ENCODE results near the gene SIN3A.
A peak's percentile ranks its signal among the peaks of the same experiment; 100 is the strongest.
"Not testable (repeated sequence)": the region's sequence is repeated elsewhere in the genome, so short reads cannot be mapped to it uniquely, and the experiment has no call there.

SIN3A gene

GRCh38 chr15:75451674-75452363 lies at the start of gene SIN3A:
TSS of gene SIN3A (minus strand) at chr15:75451690. CDS start at chr15:75430375, 21,315 bp downstream.
- DNase-seq, result peak; percentile 100

GRCh38 chr15:75493732-75494131 lies 42.2 kb upstream of the SIN3A start:
- no peak for DNase-seq

GRCh38 chr15:75483961-75484360 lies 32.5 kb upstream of the SIN3A start:
- DNase-seq, result no peak

GRCh38 chr15:75483556-75483955 lies 32.1 kb upstream of the SIN3A start:
- DNase-seq, result not testable (repeated sequence)

GRCh38 chr15:75483106-75483505 lies 31.6 kb upstream of the SIN3A start:
- DNase-seq, result no peak

GRCh38 chr15:75480463-75480862 lies 29.0 kb upstream of the SIN3A start:
- not testable (repeated sequence) for DNase-seq

- no peak for DNase-seq
Observed at GRCh38 chr15:75479670-75480069, 28.2 kb upstream of the SIN3A start.

GRCh38 chr15:75477094-75477493 lies 25.6 kb upstream of the SIN3A start:
- DNase-seq, result not testable (repeated sequence)

- DNase-seq, result no peak
Observed at GRCh38 chr15:75468913-75469598, 17.6 kb upstream of the SIN3A start.

- no peak for DNase-seq
Observed at GRCh38 chr15:75460646-75461045, 9.2 kb upstream of the SIN3A start.

- DNase-seq, result no peak
Observed at GRCh38 chr15:75459581-75459980, 8.1 kb upstream of the SIN3A start.

GRCh38 chr15:75456710-75457109 lies 5.2 kb upstream of the SIN3A start:
- peak; percentile 35 for DNase-seq

- peak; percentile 69 for DNase-seq
Observed at GRCh38 chr15:75455982-75456531, 4.6 kb upstream of the SIN3A start.

- peak; percentile 95 for DNase-seq
Observed at GRCh38 chr15:75455424-75455981, 4.0 kb upstream of the SIN3A start.

- DNase-seq, result peak; percentile 89
Observed at GRCh38 chr15:75454471-75455378, 3.2 kb upstream of the SIN3A start.

- DNase-seq, result peak; percentile 100
Observed at GRCh38 chr15:75453703-75454470, 2.4 kb upstream of the SIN3A start.

- DNase-seq, result peak; percentile 86
Observed at GRCh38 chr15:75452865-75453702, 1.6 kb upstream of the SIN3A start.

- DNase-seq, result peak; percentile 96
Observed at GRCh38 chr15:75452364-75452864, 924 bp upstream of the SIN3A start.

GRCh38 chr15:75451202-75451673 lies 252 bp downstream of the SIN3A start:
- DNase-seq, result no peak

Measured in hematopoietic multipotent progenitor cell treated with erythropoietin and hydrocortisone succinate and interleukin-3 and kit ligand, for 4 days (in vitro differentiated cells).